COR-L47 (cell line): ENCODE data around the gene VIM.
A peak's percentile ranks its signal among the peaks of the same experiment; 100 is the strongest.
"Not testable (repeated sequence)": the region's sequence is repeated elsewhere in the genome, so short reads cannot be mapped to it uniquely, and the experiment has no call there.

ENCODE experiments used
- DNase-seq: peaks from one replicate; lab custom pipeline; 2025; lab: John Stamatoyannopoulos, UW

The VIM gene

GRCh38 chr10:17256627-17257026 is 28.6 kb downstream of the VIM start:
- no peak for DNase-seq

GRCh38 chr10:17257466-17258321 is 29.7 kb downstream of the VIM start:
- peak; percentile 5 for DNase-seq

- no peak for DNase-seq
These were observed 34.5 kb downstream of the VIM start for GRCh38 chr10:17262502-17262901.

- DNase-seq: no peak
These were observed 35.5 kb downstream of the VIM start for GRCh38 chr10:17263580-17263979.

GRCh38 chr10:17265468-17265867 is 37.4 kb downstream of the VIM start:
- DNase-seq: no peak

GRCh38 chr10:17266549-17266948 is 38.5 kb downstream of the VIM start:
- not testable (repeated sequence) for DNase-seq

GRCh38 chr10:17272648-17273047 is 44.6 kb downstream of the VIM start:
- DNase-seq: no peak

GRCh38 chr10:17273403-17273802 is 45.4 kb downstream of the VIM start:
- DNase-seq: no peak

GRCh38 chr10:17276756-17277424 is 48.8 kb downstream of the VIM start:
- DNase-seq: no peak

GRCh38 chr10:17278607-17279240 is 50.7 kb downstream of the VIM start:
- DNase-seq: no peak

GRCh38 chr10:17282311-17282710 is 54.3 kb downstream of the VIM start:
- DNase-seq: no peak

- DNase-seq: no peak
These were observed 58.8 kb downstream of the VIM start for GRCh38 chr10:17286562-17287550.
